GM19328 (cell line): ENCODE data around the gene AMPH.
A peak's percentile ranks its signal among the peaks of the same experiment; 100 is the strongest.
"Not testable (repeated sequence)": the region's sequence is repeated elsewhere in the genome, so short reads cannot be mapped to it uniquely, and the experiment has no call there.

Experiments used
- ATAC-seq: cut with Tn5 transposase; IDR thresholded peaks from one replicate; pipeline ENCODE4 v1.9.1; 2021; ENCODE audit warnings: mild to moderate bottlenecking, moderate library complexity; ENCODE audit not compliant: unreplicated experiment

The AMPH gene

DNA sequence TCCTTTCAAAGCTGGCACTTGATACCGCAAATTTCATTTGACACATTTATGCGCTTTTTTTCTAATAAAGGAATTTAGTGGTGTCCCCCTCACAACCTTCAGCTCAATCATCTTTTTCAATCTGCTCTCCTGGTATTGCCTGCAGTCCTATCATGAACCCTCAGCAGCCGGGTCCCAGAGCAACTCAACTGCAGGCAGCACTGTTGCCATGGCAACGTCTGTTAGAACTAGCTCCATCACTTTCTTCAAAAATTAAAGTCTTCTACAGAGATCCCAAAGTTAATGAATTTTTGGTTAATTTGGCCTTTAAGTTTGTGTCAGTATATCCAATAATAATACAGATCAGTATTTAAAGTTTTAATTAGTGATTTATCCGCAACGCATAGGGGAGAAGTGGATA lies 221.6 kb downstream of the AMPH start:
- ATAC-seq, result no peak

DNA sequence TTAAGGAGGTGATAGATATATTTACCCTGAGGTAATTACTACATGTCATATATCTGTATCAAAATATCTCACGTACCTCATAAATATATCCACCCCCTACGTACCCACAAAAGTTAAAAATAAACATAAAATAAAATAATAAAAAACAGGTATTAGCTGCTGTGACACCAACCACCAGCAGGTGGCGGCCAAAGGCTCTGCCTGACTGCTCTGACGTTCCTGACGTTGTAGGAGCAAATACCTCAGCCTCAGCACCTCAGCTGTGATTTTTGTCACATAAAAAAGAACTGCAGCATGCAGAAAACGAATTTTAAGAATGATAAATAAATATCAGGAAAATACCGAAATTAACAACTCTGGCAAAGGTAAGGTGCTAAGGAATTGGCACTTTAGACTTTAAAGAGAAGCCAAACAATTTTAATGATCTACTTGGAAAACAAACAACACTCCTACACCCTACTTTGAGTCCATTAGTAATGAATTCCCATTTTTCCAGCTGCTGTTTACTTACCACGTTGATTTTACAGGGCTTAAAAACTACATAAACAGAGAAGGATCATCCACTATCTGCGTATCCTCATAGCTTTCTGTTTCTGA lies 232.3 kb downstream of the AMPH start:
- no peak for ATAC-seq

DNA sequence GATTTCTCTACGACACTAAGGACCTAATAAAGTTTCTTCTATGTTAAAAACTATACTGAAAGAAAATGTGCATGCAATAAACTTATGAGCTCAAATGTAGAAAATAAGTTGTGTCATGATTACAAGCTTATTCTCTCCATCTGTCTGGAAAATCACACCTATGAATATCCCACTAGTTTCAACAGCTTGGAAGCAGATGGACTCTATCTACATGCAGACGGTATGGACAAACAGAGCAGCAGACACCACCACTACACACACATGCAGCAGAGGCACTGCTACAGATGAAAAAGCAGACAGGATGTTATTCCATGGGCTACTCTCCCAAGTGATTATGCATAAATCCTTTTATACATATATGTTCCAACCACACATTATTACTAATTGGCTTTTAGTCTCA lies 234.3 kb downstream of the AMPH start:
- no peak for ATAC-seq

GRCh38 chr7:38395921-38396552 lies 235.1 kb downstream of the AMPH start:
- ATAC-seq, result not testable (repeated sequence)

DNA sequence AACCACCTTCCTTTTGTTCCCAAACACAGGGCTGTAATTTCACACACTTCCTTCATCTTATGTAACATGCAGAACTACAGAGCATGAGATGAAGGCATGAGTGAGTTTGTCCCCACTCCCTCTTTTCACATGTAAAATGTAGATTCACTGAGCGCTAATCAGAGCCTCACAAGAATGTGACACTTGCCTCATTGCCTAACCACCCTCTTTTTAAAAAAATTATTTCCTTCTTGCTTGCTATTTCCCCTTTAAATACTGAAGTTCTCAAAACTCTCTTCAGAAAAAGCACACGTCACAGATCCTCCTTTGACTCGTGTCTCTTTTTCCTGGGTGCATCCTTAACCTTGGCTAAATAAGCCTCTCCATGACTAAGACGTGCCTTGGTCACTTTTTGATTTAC lies 236.5 kb downstream of the AMPH start:
- ATAC-seq, result no peak

DNA sequence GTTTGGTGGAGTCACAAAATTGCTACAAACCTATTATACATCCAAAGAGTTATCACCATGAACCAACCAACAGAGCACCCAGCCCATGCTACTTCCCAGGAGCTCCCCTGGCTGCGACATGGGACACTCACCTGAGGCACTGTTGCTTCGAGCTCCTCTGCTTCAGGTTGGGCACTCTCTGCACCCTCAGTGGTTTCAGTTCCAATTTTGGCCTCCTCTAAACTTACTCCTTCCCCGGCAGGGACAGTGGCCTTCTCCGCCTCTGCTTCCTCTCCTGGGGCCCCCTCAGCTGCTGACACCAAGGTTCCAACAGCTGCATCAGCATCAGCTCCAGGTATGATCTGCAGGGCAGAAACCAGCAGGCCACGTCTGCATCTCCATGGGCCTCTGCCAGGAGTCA lies 237.3 kb downstream of the AMPH start:
- ATAC-seq, result no peak

DNA sequence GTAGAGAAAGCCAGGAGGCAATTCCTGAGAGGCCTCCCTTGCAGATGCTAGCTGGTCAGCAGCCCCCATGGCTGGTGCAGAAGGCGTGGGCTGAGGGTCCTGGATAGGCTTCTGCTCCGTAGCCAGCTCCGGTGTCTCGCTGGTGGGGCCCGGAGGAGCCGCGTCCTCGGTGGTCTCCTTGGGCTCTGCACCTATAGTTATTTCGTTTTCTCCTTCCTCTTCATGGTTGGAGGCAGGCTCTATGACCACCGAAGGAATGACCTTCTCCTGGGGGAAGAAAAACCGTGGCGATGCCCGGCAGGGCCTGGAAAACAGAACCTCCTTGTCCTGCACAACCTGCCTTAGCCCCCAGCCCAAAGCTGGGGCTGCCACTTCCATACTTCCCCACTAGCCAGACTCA lies 239.4 kb downstream of the AMPH start:
- no peak for ATAC-seq

- no peak for ATAC-seq
Measured at GRCh38 chr7:38385682-38386081, 245.5 kb downstream of the AMPH start.

DNA sequence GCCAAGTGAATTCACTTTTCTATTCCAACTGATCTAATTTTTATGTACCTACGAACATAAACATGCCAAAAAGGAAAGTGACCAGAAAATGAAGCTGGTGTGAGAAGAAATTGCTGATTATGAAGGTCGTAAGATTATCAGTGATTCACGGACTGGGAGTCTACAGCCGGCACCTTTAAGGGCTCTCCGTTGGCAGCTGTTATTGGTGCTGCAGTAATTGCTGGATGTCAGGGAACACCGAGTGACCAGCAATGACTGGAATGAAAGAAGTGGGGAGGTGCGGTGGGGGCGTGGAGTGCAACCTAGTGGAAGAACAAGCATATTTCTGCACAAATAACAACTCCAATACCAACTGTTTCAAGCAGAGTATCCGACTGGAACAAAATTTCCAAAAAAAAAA lies 247.9 kb downstream of the AMPH start:
- no peak for ATAC-seq

DNA sequence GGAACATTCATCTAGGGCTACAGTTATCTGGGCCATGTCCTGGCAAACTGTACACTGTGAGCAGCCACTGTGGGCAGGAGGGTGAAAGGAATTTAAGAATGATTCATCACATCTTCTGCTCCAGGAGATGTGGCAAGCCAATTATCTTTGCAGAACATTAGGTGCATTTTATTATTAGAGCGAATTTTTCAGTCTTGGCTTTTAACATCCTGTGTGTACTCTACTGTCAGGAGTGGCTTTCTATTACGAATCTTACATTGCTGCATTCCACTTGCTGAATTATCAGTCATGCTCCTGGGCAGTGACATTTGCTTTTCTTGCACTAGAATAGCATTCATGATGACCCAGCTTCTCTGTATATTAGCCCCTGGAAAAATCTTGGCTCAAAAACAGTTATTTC lies 248.5 kb downstream of the AMPH start:
- no peak for ATAC-seq

GRCh38 chr7:38375453-38375852 lies 255.7 kb downstream of the AMPH start:
- ATAC-seq, result no peak

DNA sequence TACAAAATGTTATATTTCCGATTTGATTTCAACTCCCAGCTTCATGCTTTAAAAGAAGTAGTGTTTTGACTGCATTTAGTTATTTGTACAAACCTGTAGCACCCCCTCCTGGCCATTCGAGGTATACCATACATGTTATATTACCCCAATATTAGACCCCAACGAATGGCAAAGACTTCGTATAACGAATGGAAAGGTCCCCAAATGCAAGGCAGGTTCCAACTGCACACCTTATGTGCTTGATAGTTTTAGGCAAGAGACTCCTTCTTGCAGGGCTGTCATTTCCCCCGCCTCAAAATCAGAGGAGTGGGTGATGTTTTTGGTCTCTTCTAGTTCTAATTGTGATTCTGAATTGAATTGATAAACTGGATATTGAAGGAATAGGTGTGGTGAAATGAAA lies 256.7 kb downstream of the AMPH start:
- no peak for ATAC-seq

DNA sequence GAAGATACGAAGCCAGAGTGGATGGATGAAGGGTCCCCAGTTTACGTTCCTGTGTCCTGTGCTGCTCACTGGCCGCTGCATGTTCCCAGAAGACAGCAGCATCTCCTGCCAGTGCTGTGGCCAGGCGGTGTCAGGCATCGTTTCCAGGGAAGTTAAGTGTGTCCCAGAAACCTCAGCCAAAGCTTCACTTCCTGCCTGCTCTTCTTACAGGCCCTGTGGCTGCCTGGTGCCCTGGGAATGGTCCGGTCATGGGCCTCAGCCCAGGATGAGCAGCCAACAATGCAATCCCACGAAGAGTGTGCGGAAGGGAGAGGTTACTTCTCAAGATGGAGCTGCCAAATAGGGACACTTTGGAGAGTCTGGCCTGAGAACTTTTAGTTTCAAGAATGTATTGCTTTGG lies 258.0 kb downstream of the AMPH start:
- no peak for ATAC-seq

DNA sequence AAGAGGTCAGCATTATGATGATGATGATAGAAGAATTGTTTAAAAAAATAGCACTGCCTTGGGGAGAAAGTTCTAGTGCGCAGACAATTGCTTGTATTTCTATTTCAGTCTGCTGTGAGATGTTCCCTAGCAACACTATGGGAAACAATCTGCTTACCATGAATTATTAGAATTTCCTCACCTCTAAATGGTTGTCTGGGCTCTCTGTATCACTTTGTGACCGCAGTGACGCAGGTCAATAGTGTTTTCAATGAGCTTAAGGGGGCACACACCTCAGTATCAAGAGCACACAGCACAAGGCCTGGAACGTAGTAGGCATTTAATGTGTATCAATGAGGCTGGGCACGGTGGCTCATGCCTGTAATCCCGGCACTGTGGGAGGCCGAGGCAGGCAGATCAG lies 258.9 kb downstream of the AMPH start:
- ATAC-seq, result no peak

DNA sequence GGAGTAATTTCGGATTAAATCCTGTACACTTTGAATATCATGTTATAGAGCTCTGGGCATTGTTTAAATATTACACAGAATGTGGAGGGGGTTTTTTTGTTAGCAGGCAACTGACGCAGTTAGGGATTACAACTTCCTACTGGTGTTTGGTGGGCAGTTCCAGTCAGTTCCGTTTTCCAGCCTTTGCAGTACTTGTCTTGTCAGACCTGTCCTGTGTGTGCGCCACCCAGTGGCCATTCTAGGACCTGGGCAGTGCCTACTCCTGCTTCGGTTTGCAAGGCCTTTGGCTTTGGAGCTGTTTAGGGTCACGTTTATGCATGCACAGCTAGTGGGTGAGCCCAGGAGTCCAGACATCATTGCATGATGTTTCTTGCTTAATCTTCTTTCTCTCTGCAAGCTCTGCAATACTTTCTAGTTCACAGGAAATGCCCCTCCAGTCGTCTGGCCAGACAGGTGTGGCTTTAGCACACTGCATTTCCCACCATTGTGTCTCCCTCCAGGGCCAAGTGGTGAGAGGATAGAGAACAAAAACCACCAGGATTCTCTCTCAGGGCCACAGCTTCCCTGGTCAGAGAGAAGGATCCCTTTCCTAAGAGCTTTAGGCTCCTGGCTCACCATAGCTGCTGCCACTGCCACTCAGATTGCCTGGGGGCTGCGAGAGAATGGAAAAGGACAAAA lies 261.2 kb downstream of the AMPH start:
- peak; percentile 60 for ATAC-seq

DNA sequence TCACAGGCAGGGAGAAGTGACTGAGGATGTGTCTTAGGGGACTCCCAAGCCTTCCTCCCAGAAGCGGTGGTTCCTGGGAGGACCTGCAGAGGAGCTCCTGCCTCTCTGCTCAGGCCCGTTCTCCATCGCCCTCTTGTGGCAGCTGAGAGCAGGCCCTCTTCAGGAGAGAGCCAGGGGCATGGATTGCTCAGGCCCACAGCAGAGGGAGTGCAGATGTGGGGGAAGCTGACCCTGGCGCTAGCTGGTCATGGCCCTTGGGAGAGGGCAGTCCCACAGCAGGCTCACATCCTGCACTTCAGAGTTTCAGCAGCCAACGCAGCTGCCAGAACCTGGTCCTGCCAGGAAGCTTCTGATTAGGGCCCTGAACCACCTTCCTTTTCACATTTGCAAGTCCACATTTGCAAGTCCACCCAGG lies 263.0 kb downstream of the AMPH start:
- peak; percentile 63 for ATAC-seq

DNA sequence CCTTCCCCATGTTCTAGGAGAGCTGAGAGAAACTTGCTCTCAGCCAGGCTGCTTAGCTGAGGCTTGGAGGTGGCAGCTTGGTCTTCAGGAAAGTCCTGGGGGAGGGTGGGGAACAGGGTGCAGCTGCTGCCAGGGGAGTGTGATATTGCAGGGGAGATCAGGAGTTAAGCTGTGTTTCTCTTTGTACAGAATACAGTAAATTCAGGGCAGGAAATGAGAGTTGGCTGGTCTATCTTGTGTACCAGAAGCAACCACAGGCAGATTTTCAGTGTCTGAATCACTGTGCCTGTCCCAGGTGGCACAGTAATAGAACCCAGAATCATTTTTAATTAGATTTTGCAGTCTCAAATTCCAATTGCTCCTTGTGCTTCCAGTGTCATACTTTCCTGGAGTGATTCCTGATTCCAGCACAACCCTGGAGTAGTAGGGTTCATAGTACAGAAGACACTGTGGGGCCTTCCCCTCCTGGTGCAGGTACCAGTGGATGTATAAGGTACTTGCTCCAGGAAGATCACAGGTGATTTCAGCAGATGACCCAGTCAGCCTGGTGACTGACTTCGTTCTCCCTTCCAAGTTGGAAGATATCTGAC lies 263.8 kb downstream of the AMPH start:
- peak; percentile 32 for ATAC-seq

- peak; percentile 27 for ATAC-seq
Measured at GRCh38 chr7:38363379-38363778, 267.8 kb downstream of the AMPH start.

GRCh38 chr7:38362611-38363237 lies 268.4 kb downstream of the AMPH start:
- peak; percentile 39 for ATAC-seq

DNA sequence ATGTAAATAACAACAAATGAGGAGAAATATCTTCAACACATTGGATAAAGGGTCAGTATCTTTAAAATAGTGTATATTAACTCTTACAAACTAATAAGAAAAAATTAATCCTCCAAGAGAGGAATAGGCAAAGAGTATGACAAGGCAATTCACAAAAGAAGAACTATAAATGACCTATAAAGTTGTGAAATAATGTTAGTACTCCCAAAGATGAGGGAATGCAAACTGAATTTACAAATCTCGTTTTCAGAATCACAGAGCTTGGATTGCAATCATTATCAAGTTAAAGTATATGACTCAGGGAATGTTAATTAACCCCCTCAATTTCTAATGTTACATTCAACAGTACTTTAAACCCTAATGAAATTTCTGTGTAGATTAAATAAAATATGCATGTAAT lies 270.4 kb downstream of the AMPH start:
- ATAC-seq, result no peak

DNA sequence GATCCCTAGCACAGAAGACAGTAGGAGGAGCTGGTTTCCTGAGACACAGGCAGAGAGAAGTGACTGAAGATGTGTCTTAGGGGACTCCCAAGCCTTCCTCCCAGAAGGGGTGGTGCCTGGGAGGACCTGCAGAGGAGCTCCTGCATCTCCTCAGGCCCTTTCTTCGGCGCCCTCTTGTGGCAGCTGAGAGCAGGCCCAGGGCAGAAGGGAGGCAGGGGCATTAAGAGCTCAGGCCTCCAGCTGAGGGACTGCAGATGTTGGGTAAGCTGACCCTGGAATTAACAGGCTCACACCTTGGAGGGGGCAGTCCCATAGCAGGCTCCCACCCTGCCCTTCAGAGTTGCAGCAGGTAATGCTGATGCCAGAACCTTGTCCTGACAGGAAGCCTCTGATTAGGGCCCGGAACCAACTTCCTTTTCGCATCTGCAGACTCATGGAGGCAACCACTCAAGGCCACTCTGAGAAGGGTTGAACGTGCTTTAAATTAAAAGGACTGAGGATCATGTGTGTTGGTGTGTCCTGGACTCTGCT lies 272.0 kb downstream of the AMPH start:
- peak; percentile 66 for ATAC-seq
